SK-N-SH treated with all-trans-retinoic acid at 6 μM for 48 hours (cell line): ENCODE results near the gene SPRING1.

Experiments used
- ATAC-seq: fragments of 200-7000 bp; cut with Tn5 transposase; 3 replicates; pipeline ENCODE4 v1.9.1; 2020; ENCODE audit warnings: mild to moderate bottlenecking, moderate library complexity
- ARNTL ChIP-seq: fragments of 450-650 bp; formaldehyde crosslinking; IDR thresholded peaks from 2 replicates; pipeline ENCODE4 v1.5.0; 2020; ENCODE audit warnings: low read depth, mild to moderate bottlenecking, moderate library complexity, borderline replicate concordance
- BACH2 ChIP-seq: fragments of 250-450 bp; sonication (Bioruptor Pico); IDR thresholded peaks from 2 replicates; pipeline ENCODE4 v1.9.0; 2021; ENCODE audit warnings: mild to moderate bottlenecking, borderline replicate concordance
- CSDC2 ChIP-seq: fragments of 250-450 bp; sonication (Bioruptor Pico); IDR thresholded peaks from 2 replicates; pipeline ENCODE4 v1.5.0; 2020; ENCODE audit warnings: mild to moderate bottlenecking, moderate library complexity
- CSRNP3 ChIP-seq: fragments of 250-450 bp; sonication (Bioruptor Pico); IDR thresholded peaks from 2 replicates; pipeline ENCODE4 v1.5.1; 2021; ENCODE audit warnings: mild to moderate bottlenecking, moderate library complexity
- ESRRG ChIP-seq: fragments of 250-450 bp; sonication (Bioruptor Pico); IDR thresholded peaks from 2 replicates; pipeline ENCODE4 v1.6.1; 2021; ENCODE audit warnings: mild to moderate bottlenecking
- GLIS3 ChIP-seq: fragments of 250-450 bp; sonication (Bioruptor Pico); IDR thresholded peaks from 2 replicates; pipeline ENCODE4 v1.5.0; 2020; ENCODE audit warnings: mild to moderate bottlenecking, moderate library complexity
- ISL1 ChIP-seq: fragments of 250-450 bp; sonication (Bioruptor Pico); IDR thresholded peaks from 2 replicates; pipeline ENCODE4 v2.1.2; 2022; ENCODE audit warnings: mild to moderate bottlenecking, moderate library complexity
- OSR1 ChIP-seq: fragments of 250-450 bp; sonication (Bioruptor Pico); IDR thresholded peaks from 2 replicates; pipeline ENCODE4 v1.8.0; 2022; ENCODE audit warnings: moderate library complexity, mild to moderate bottlenecking, inconsistent platforms
- POU6F1 ChIP-seq: fragments of 250-450 bp; sonication (Bioruptor Pico); IDR thresholded peaks from 2 replicates; pipeline ENCODE4 v1.8.0; 2021; ENCODE audit warnings: low read depth, mild to moderate bottlenecking, moderate library complexity, borderline replicate concordance
- PPARA ChIP-seq: fragments of 250-450 bp; sonication (Bioruptor Pico); IDR thresholded peaks from 2 replicates; pipeline ENCODE4 v1.5.0; 2020; ENCODE audit warnings: mild to moderate bottlenecking, borderline replicate concordance
- RARB ChIP-seq: fragments of 250-450 bp; sonication (Bioruptor Pico); IDR thresholded peaks from 2 replicates; pipeline ENCODE4 v1.8.0; 2021; ENCODE audit warnings: mild to moderate bottlenecking, moderate library complexity
- SNAI2 ChIP-seq: fragments of 250-450 bp; sonication (Bioruptor Pico); IDR thresholded peaks from 2 replicates; pipeline ENCODE4 v1.5.0; 2020; ENCODE audit warnings: mild to moderate bottlenecking, moderate library complexity
- TCF4 ChIP-seq: fragments of 250-450 bp; sonication (Bioruptor Pico); IDR thresholded peaks from 2 replicates; pipeline ENCODE4 v1.8.0; 2021; ENCODE audit warnings: mild to moderate bottlenecking, moderate library complexity, borderline replicate concordance
- TOX ChIP-seq: fragments of 250-450 bp; sonication (Bioruptor Pico); IDR thresholded peaks from 2 replicates; pipeline ENCODE4 v1.8.0; 2021; ENCODE audit warnings: mild to moderate bottlenecking, moderate library complexity, borderline replicate concordance
- ZC3H10 ChIP-seq: fragments of 250-450 bp; sonication (Bioruptor Pico); IDR thresholded peaks from 2 replicates; pipeline ENCODE4 v1.5.1; 2021; ENCODE audit warnings: mild to moderate bottlenecking, moderate library complexity
- ZFP3 ChIP-seq: fragments of 250-450 bp; sonication (Bioruptor Pico); IDR thresholded peaks from 2 replicates; pipeline ENCODE4 v1.5.0; 2020; ENCODE audit warnings: mild to moderate bottlenecking, moderate library complexity
- ZFP30 ChIP-seq: fragments of 450-650 bp; formaldehyde crosslinking; IDR thresholded peaks from 2 replicates; pipeline ENCODE4 v1.5.0; 2022; ENCODE audit warnings: mild to moderate bottlenecking, moderate library complexity
- ZNF565 ChIP-seq: fragments of 450-650 bp; formaldehyde crosslinking; conservative IDR thresholded peaks from 2 replicates; pipeline ENCODE4 v1.5.0; 2020; ENCODE audit warnings: low read depth, mild to moderate bottlenecking, moderate library complexity
- ZNF70 ChIP-seq: fragments of 450-650 bp; formaldehyde crosslinking; IDR thresholded peaks from 2 replicates; pipeline ENCODE4 v1.5.0; 2020; ENCODE audit warnings: mild to moderate bottlenecking, moderate library complexity
- ZNF8 ChIP-seq: fragments of 450-650 bp; formaldehyde crosslinking; IDR thresholded peaks from 2 replicates; pipeline ENCODE4 v1.5.0; 2020; ENCODE audit warnings: mild to moderate bottlenecking, moderate library complexity
- TF ChIP-seq, protein P1 (sequence below): fragments of 250-450 bp; sonication (Bioruptor Pico); IDR thresholded peaks from 2 replicates; pipeline ENCODE4 v1.8.0; 2020; ENCODE audit warnings: mild to moderate bottlenecking, moderate library complexity, borderline replicate concordance
- TF ChIP-seq, protein P2 (sequence below): fragments of 250-450 bp; sonication (Bioruptor Pico); IDR thresholded peaks from 2 replicates; pipeline ENCODE4 v1.5.1; 2020; ENCODE audit warnings: low read depth, mild to moderate bottlenecking, moderate library complexity
- TF ChIP-seq, protein P3 (sequence below): fragments of 250-450 bp; sonication (Bioruptor Pico); IDR thresholded peaks from 2 replicates; pipeline ENCODE4 v1.5.0; 2020; ENCODE audit warnings: mild to moderate bottlenecking, moderate library complexity

Gene SPRING1

DNA sequence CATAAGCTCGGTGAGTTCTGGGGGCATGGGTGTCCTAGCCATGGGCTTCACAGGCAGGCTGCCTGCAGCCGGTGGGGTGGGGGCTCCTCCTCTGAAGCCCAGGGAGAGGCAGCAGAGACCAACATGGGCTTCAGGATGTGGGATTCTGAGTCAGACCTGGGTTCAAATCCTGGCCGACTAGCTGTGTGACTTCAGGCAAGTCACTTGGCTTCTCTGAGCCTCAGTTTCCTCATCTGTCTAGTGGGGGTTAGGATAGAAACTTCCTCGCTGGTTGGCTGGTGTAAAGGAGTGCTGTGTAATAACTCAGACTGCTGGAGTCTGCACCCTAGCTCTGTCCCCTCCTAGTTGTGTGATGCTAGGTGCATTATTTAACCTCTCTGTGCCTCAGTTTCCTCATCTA lies 12.4 kb upstream of the SPRING1 start:
- no peak for ATAC-seq
- TF ChIP-seq POU6F1 (CRISPR knock-in tag) (no peak), CSDC2 (CRISPR knock-in tag) (no peak), ZFP3 (CRISPR knock-in tag) (no peak), ZNF8 (CRISPR knock-in tag) (no peak), ZNF70 (CRISPR knock-in tag) (no peak), ISL1 (CRISPR knock-in tag) (no peak), ARNTL (no peak), PPARA (no peak), RARB (CRISPR knock-in tag) (no peak), ZC3H10 (CRISPR knock-in tag) (no peak), BACH2 (CRISPR knock-in tag) (no peak), ZFP30 (CRISPR knock-in tag) (no peak), ESRRG (no peak), TCF4 (CRISPR knock-in tag) (no peak), SNAI2 (CRISPR knock-in tag) (no peak), ZNF565 (CRISPR knock-in tag) (no peak), TOX (CRISPR knock-in tag) (no peak), GLIS3 (CRISPR knock-in tag) (no peak)
- TF ChIP-seq, protein P1, sequence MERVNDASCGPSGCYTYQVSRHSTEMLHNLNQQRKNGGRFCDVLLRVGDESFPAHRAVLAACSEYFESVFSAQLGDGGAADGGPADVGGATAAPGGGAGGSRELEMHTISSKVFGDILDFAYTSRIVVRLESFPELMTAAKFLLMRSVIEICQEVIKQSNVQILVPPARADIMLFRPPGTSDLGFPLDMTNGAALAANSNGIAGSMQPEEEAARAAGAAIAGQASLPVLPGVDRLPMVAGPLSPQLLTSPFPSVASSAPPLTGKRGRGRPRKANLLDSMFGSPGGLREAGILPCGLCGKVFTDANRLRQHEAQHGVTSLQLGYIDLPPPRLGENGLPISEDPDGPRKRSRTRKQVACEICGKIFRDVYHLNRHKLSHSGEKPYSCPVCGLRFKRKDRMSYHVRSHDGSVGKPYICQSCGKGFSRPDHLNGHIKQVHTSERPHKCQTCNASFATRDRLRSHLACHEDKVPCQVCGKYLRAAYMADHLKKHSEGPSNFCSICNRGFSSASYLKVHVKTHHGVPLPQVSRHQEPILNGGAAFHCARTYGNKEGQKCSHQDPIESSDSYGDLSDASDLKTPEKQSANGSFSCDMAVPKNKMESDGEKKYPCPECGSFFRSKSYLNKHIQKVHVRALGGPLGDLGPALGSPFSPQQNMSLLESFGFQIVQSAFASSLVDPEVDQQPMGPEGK (CRISPR knock-in tag) = no peak

GRCh38 chr12:116749884-116750283 lies 12.0 kb upstream of the SPRING1 start:
- TF ChIP-seq ZC3H10 (CRISPR knock-in tag) (no peak), RARB (CRISPR knock-in tag) (no peak), OSR1 (no peak), TOX (CRISPR knock-in tag) (no peak), SNAI2 (CRISPR knock-in tag) (no peak), BACH2 (CRISPR knock-in tag) (no peak), ISL1 (CRISPR knock-in tag) (no peak), POU6F1 (CRISPR knock-in tag) (no peak), TCF4 (CRISPR knock-in tag) (no peak), ZFP3 (CRISPR knock-in tag) (no peak), ZFP30 (CRISPR knock-in tag) (no peak), CSDC2 (CRISPR knock-in tag) (no peak), ZNF8 (CRISPR knock-in tag) (no peak), ZNF70 (CRISPR knock-in tag) (no peak), ESRRG (no peak), CSRNP3 (CRISPR knock-in tag) (no peak), GLIS3 (CRISPR knock-in tag) (no peak)
- TF ChIP-seq, protein P2, sequence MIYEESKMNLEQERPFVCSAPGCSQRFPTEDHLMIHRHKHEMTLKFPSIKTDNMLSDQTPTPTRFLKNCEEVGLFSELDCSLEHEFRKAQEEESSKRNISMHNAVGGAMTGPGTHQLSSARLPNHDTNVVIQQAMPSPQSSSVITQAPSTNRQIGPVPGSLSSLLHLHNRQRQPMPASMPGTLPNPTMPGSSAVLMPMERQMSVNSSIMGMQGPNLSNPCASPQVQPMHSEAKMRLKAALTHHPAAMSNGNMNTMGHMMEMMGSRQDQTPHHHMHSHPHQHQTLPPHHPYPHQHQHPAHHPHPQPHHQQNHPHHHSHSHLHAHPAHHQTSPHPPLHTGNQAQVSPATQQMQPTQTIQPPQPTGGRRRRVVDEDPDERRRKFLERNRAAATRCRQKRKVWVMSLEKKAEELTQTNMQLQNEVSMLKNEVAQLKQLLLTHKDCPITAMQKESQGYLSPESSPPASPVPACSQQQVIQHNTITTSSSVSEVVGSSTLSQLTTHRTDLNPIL (CRISPR knock-in tag) = no peak
- TF ChIP-seq, protein P3, sequence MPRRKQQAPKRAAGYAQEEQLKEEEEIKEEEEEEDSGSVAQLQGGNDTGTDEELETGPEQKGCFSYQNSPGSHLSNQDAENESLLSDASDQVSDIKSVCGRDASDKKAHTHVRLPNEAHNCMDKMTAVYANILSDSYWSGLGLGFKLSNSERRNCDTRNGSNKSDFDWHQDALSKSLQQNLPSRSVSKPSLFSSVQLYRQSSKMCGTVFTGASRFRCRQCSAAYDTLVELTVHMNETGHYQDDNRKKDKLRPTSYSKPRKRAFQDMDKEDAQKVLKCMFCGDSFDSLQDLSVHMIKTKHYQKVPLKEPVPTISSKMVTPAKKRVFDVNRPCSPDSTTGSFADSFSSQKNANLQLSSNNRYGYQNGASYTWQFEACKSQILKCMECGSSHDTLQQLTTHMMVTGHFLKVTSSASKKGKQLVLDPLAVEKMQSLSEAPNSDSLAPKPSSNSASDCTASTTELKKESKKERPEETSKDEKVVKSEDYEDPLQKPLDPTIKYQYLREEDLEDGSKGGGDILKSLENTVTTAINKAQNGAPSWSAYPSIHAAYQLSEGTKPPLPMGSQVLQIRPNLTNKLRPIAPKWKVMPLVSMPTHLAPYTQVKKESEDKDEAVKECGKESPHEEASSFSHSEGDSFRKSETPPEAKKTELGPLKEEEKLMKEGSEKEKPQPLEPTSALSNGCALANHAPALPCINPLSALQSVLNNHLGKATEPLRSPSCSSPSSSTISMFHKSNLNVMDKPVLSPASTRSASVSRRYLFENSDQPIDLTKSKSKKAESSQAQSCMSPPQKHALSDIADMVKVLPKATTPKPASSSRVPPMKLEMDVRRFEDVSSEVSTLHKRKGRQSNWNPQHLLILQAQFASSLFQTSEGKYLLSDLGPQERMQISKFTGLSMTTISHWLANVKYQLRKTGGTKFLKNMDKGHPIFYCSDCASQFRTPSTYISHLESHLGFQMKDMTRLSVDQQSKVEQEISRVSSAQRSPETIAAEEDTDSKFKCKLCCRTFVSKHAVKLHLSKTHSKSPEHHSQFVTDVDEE (CRISPR knock-in tag) = no peak
- TF ChIP-seq, protein P1 (CRISPR knock-in tag) = no peak
- ATAC-seq = no peak
